HepG2 (cell line): ENCODE data around the gene TMEM121. TPM values are rescaled to one million over a fixed set of nuclear protein-coding genes. Genes with fewer than 3 reads are reported as not detected.

Experiments used
- DBP ChIP-seq: sonication (generic); formaldehyde crosslinking; IDR thresholded peaks from 2 replicates; pipeline ENCODE4 v1.4.0; 2020; ENCODE audit warnings: missing genetic modification reagents; ENCODE audit errors: not compliant biosample characterization
- FOXA1 ChIP-seq, 2 experiments: fragments of 450-650 bp in 1 of 2; sonication (generic) in 1 of 2; formaldehyde crosslinking in 1 of 2; IDR thresholded peaks; 2 replicates each; pipeline versions ENCODE4 v1.4.0 to v1.6.1; 2016 to 2020; ENCODE audit warnings: missing genetic modification reagents in 1 of 2
- HIVEP1 ChIP-seq: sonication (generic); formaldehyde crosslinking; IDR thresholded peaks from 2 replicates; pipeline ENCODE4 v1.4.0; 2020; ENCODE audit warnings: mild to moderate bottlenecking, missing genetic modification reagents
- HNF4A ChIP-seq: sonication (generic); formaldehyde crosslinking; IDR thresholded peaks from 2 replicates; pipeline ENCODE4 v1.4.0; 2020; ENCODE audit warnings: missing genetic modification reagents
- MAFF ChIP-seq: IDR thresholded peaks from 2 replicates; pipeline ENCODE4 v1.6.1; 2011; ENCODE audit warnings: low read depth, low read length, improper control_type of control experiment
- PHF5A ChIP-seq: IDR thresholded peaks from one replicate; pipeline ENCODE4 v1.6.1; 2018; ENCODE audit warnings: low read depth, missing genetic modification reagents; ENCODE audit not compliant: unreplicated experiment
- SIN3A ChIP-seq: IDR thresholded peaks from 2 replicates; pipeline ENCODE4 v1.6.1; 2011; ENCODE audit warnings: low read depth, mild to moderate bottlenecking, control low read depth, low read length, borderline replicate concordance
- TOPORS ChIP-seq: sonication (generic); formaldehyde crosslinking; IDR thresholded peaks from 2 replicates; pipeline ENCODE4 v1.8.0; 2023; ENCODE audit warnings: mild to moderate bottlenecking, missing genetic modification reagents
- YEATS2 ChIP-seq: sonication (generic); formaldehyde crosslinking; IDR thresholded peaks from 2 replicates; pipeline ENCODE4 v1.4.0; 2020; ENCODE audit warnings: missing genetic modification reagents, borderline replicate concordance
- ZNF574 ChIP-seq: sonication (generic); formaldehyde crosslinking; IDR thresholded peaks from 2 replicates; pipeline ENCODE4 v1.4.0; 2020; ENCODE audit warnings: missing genetic modification reagents
- ZNF644 ChIP-seq: IDR thresholded peaks from 2 replicates; pipeline ENCODE4 v1.6.1; 2016; ENCODE audit warnings: low read depth
- ZNF737 ChIP-seq: sonication (generic); formaldehyde crosslinking; IDR thresholded peaks from 2 replicates; pipeline ENCODE4 v1.5.0; 2020; ENCODE audit warnings: missing genetic modification reagents, mild to moderate bottlenecking, borderline replicate concordance
- ZNF891 ChIP-seq: sonication (generic); formaldehyde crosslinking; IDR thresholded peaks from 2 replicates; pipeline ENCODE4 v1.5.0; 2020; ENCODE audit warnings: mild to moderate bottlenecking, missing genetic modification reagents
- polyA plus RNA-seq, 8 experiments: library from polyadenylated mRNA; depleted of rRNA in 3 of 8; stranded (reverse) in 7 of 8; unstranded in 1 of 8; fragments of >200 nt; fragmentation: Illumina TruSeq in 4 of 8; extraction: Trizol in 4 of 8; gene quantifications; 2 replicates each; pipeline versions ENCODE4 v1.2.1 to v1.2.3, GENCODE V29; 2011 to 2016; ENCODE audit warnings: low read depth in 4 of 8, missing spikeins in 1 of 8, mixed read lengths in 1 of 8; ENCODE audit not compliant: insufficient read depth in 1 of 8
- total RNA-seq, 5 experiments: library from RNA; depleted of rRNA; stranded (reverse); fragments of >200 nt; fragmentation: Illumina TruSeq; extraction: Trizol; gene quantifications; 2 replicates each; pipeline ENCODE4 v1.2.3, GENCODE V29; 2016; ENCODE audit warnings: low read depth in 1 of 5
- TF ChIP-seq, protein P1 (sequence below): IDR thresholded peaks from 2 replicates; pipeline ENCODE4 v1.6.1; 2016; ENCODE audit warnings: missing compliant biosample characterization, missing genetic modification reagents, borderline replicate concordance
- TF ChIP-seq, protein P2 (sequence below): IDR thresholded peaks from 2 replicates; pipeline ENCODE4 v1.6.1; 2018; ENCODE audit warnings: missing genetic modification reagents, mild to moderate bottlenecking, missing compliant biosample characterization
- TF ChIP-seq, protein P3 (sequence below): sonication (generic); formaldehyde crosslinking; IDR thresholded peaks from 2 replicates; pipeline ENCODE4 v1.4.0; 2020; ENCODE audit warnings: mild to moderate bottlenecking, missing genetic modification reagents, borderline replicate concordance
- TF ChIP-seq, protein P4 (sequence below): sonication (generic); formaldehyde crosslinking; IDR thresholded peaks from 2 replicates; pipeline ENCODE4 v1.4.0; 2020; ENCODE audit warnings: missing genetic modification reagents

The TMEM121 gene
- total and polyA plus RNA-seq, 2 of the 13 experiments (the other 11 are each of a cell fraction or from before 2014, with no cell fraction given): 6.6 to 19.0 TPM

DNA sequence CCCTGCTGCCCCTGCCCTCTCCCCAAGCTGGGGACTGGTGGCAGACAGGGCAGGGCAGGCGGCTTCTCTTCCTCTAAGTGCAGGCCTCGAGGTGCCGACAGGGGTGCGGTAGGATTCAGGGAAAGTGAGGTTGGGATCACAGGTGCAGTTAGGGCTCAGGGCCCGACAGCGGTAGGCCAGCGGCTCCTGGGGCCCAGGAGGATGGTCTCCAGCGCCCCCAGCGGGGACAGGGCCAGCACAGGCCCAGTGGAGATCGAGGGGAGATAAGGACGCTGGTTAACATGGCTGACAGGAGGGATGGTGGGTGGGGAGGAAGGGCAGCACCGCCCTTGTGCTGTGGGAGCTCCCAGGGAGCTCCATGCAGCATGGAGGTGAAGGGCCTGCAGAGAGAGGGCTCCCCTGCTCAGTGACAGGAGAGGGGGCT, 40.6 kb upstream of the TMEM121 start (continued):
- TF ChIP-seq YEATS2 (CRISPR knock-in tag) (peak; percentile 17; the same call in 1 of the 2 replicates), PHF5A (CRISPR knock-in tag) (peak; percentile 36), SIN3A (peak; percentile 60; the same call in 1 of the 2 replicates), HIVEP1 (peak; percentile 28; the same call in 1 of the 2 replicates), DBP (CRISPR knock-in tag) (no peak), ZNF644 (CRISPR knock-in tag) (0 out of 2 replicates have a peak, but pooled peaks have one; percentile 31), ZNF737 (no peak), MAFF (no peak), FOXA1 (IDR thresholded peaks at IDR 0.05) (no peak), FOXA1 (CRISPR knock-in tag; IDR thresholded peaks at IDR 0.05) (peak; percentile 11; the same call in 1 of the 2 replicates), TOPORS (no peak), HNF4A (no peak), ZNF574 (CRISPR knock-in tag) (peak; percentile 50), ZNF891 (CRISPR knock-in tag) (0 out of 2 replicates have a peak, but pooled peaks have one; percentile 32)
- TF ChIP-seq, protein P1, sequence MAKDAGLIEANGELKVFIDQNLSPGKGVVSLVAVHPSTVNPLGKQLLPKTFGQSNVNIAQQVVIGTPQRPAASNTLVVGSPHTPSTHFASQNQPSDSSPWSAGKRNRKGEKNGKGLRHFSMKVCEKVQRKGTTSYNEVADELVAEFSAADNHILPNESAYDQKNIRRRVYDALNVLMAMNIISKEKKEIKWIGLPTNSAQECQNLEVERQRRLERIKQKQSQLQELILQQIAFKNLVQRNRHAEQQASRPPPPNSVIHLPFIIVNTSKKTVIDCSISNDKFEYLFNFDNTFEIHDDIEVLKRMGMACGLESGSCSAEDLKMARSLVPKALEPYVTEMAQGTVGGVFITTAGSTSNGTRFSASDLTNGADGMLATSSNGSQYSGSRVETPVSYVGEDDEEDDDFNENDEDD (CRISPR knock-in tag): peak; percentile 39; the same call in 1 of the 2 replicates
- TF ChIP-seq, protein P2, sequence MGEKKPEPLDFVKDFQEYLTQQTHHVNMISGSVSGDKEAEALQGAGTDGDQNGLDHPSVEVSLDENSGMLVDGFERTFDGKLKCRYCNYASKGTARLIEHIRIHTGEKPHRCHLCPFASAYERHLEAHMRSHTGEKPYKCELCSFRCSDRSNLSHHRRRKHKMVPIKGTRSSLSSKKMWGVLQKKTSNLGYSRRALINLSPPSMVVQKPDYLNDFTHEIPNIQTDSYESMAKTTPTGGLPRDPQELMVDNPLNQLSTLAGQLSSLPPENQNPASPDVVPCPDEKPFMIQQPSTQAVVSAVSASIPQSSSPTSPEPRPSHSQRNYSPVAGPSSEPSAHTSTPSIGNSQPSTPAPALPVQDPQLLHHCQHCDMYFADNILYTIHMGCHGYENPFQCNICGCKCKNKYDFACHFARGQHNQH: peak; percentile 58; the same call in 1 of the 2 replicates
- TF ChIP-seq, protein P3, sequence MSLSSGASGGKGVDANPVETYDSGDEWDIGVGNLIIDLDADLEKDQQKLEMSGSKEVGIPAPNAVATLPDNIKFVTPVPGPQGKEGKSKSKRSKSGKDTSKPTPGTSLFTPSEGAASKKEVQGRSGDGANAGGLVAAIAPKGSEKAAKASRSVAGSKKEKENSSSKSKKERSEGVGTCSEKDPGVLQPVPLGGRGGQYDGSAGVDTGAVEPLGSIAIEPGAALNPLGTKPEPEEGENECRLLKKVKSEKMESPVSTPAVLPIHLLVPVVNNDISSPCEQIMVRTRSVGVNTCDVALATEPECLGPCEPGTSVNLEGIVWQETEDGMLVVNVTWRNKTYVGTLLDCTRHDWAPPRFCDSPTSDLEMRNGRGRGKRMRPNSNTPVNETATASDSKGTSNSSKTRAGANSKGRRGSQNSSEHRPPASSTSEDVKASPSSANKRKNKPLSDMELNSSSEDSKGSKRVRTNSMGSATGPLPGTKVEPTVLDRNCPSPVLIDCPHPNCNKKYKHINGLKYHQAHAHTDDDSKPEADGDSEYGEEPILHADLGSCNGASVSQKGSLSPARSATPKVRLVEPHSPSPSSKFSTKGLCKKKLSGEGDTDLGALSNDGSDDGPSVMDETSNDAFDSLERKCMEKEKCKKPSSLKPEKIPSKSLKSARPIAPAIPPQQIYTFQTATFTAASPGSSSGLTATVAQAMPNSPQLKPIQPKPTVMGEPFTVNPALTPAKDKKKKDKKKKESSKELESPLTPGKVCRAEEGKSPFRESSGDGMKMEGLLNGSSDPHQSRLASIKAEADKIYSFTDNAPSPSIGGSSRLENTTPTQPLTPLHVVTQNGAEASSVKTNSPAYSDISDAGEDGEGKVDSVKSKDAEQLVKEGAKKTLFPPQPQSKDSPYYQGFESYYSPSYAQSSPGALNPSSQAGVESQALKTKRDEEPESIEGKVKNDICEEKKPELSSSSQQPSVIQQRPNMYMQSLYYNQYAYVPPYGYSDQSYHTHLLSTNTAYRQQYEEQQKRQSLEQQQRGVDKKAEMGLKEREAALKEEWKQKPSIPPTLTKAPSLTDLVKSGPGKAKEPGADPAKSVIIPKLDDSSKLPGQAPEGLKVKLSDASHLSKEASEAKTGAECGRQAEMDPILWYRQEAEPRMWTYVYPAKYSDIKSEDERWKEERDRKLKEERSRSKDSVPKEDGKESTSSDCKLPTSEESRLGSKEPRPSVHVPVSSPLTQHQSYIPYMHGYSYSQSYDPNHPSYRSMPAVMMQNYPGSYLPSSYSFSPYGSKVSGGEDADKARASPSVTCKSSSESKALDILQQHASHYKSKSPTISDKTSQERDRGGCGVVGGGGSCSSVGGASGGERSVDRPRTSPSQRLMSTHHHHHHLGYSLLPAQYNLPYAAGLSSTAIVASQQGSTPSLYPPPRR (CRISPR knock-in tag): no peak
- TF ChIP-seq, protein P4, sequence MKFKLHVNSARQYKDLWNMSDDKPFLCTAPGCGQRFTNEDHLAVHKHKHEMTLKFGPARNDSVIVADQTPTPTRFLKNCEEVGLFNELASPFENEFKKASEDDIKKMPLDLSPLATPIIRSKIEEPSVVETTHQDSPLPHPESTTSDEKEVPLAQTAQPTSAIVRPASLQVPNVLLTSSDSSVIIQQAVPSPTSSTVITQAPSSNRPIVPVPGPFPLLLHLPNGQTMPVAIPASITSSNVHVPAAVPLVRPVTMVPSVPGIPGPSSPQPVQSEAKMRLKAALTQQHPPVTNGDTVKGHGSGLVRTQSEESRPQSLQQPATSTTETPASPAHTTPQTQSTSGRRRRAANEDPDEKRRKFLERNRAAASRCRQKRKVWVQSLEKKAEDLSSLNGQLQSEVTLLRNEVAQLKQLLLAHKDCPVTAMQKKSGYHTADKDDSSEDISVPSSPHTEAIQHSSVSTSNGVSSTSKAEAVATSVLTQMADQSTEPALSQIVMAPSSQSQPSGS: 0 out of 2 replicates have a peak, but pooled peaks have one; percentile 55
